DND-41 (cell line): ENCODE data around the gene SLIT1.
A peak's percentile ranks its signal among the peaks of the same experiment; 100 is the strongest.

ENCODE experiments used
- ATAC-seq: fragments of 200-7000 bp; cut with Tn5 transposase; 3 replicates; pipeline ENCODE4 v1.9.1; 2021; ENCODE audit warnings: low read depth; ENCODE audit not compliant: insufficient read depth
- DNase-seq: peaks from one replicate; pipeline ENCODE4 v3.0.0-alpha.2; 2020
- H2AFZ ChIP-seq: 2 replicates; pipeline ENCODE4 v1.6.0; 2012; ENCODE audit warnings: low read depth, low read length
- H3K27ac ChIP-seq: 2 replicates; pipeline ENCODE4 v1.5.1; 2012; ENCODE audit warnings: low read length, inconsistent platforms
- H3K27me3 ChIP-seq: fragments of 200-600 bp; sonication (generic); 2 replicates; pipeline ENCODE4 v1.6.0; 2012; ENCODE audit warnings: low read length, mild to moderate bottlenecking, inconsistent platforms; ENCODE audit not compliant: insufficient read depth, poor library complexity
- H3K36me3 ChIP-seq: 2 replicates; pipeline ENCODE4 v1.5.1; 2012; ENCODE audit warnings: low read length, inconsistent platforms; ENCODE audit not compliant: insufficient read depth
- H3K4me1 ChIP-seq: 2 replicates; pipeline ENCODE4 v1.5.1; 2012; ENCODE audit warnings: mild to moderate bottlenecking, low read length; ENCODE audit not compliant: insufficient read depth
- H3K4me2 ChIP-seq: 2 replicates; pipeline ENCODE4 v1.6.0; 2012; ENCODE audit warnings: mild to moderate bottlenecking, moderate library complexity, low read length, inconsistent platforms; ENCODE audit not compliant: insufficient read depth
- H3K4me3 ChIP-seq, 2 experiments: fragments of 200-600 bp in 1 of 2; shearing (Covaris generic) in 1 of 2; 2 replicates each; pipeline ENCODE4 v1.5.1; 2012 to 2016; ENCODE audit warnings: inconsistent platforms in 2 of 2, low read length in 2 of 2, mild to moderate bottlenecking in 2 of 2, low read depth in 1 of 2, moderate library complexity in 1 of 2
- H3K79me2 ChIP-seq: 2 replicates; pipeline ENCODE4 v1.6.0; 2012; ENCODE audit warnings: low read length, inconsistent platforms; ENCODE audit not compliant: insufficient read depth
- H3K9ac ChIP-seq: 2 replicates; pipeline ENCODE4 v1.6.0; 2012; ENCODE audit warnings: low read depth, mild to moderate bottlenecking, inconsistent platforms, low read length, moderate library complexity
- H3K9me3 ChIP-seq: 2 replicates; pipeline ENCODE4 v1.5.1; 2012; ENCODE audit warnings: low read length, moderate library complexity, mild to moderate bottlenecking, inconsistent platforms; ENCODE audit not compliant: insufficient read depth, severe bottlenecking
- H4K20me1 ChIP-seq: 2 replicates; pipeline ENCODE4 v1.6.0; 2012; ENCODE audit warnings: low read length; ENCODE audit not compliant: insufficient read depth
- EZH2 ChIP-seq: IDR thresholded peaks from 3 replicates; pipeline ENCODE4 v1.6.1; 2012; ENCODE audit warnings: borderline replicate concordance, low read depth, mild to moderate bottlenecking, moderate library complexity, low read length, inconsistent platforms; ENCODE audit not compliant: severe bottlenecking
- TF ChIP-seq, protein P1 (sequence below): IDR thresholded peaks from 2 replicates; pipeline ENCODE4 v1.5.1; 2012; ENCODE audit warnings: borderline replicate concordance, low read length, moderate library complexity, mild to moderate bottlenecking; ENCODE audit not compliant: poor library complexity, severe bottlenecking; ENCODE audit errors: extremely low read depth

SLIT1 gene

DNA sequence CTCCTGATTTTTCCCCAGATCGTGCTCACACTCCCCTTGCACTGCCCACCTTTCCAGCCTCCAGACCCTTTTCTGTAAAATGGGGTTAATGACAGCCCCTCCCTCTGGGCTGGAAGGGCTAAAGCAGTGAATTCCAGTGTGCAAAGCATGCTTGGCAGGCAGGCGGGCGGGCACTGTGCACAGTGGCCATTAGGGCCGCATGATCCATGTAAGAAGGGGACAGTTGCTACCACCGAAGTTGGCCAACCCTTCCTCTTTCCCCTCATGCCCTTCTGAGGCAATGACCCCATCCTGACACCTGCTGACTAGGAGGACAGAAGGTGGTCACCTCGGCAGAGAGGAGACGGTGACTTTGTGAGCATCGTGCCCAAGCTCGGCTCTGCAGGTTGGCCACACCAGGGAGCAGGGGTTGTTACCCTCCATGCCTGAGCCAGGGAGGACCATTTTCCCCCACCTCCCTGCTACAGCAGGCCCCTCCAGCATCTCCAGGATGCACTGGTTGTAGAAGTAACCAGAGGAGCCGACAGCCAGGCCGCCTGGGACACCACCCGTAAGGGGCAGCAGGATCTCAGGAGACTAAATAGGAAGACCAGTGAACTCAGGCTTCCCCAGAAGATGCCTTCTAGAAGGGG, 166.4 kb downstream of the SLIT1 start:
- Histone ChIP-seq H4K20me1 (no peaks in the 10 kb centered on the region), H3K27me3 (no peaks in the 10 kb centered on the region)
- TF ChIP-seq, protein P1, sequence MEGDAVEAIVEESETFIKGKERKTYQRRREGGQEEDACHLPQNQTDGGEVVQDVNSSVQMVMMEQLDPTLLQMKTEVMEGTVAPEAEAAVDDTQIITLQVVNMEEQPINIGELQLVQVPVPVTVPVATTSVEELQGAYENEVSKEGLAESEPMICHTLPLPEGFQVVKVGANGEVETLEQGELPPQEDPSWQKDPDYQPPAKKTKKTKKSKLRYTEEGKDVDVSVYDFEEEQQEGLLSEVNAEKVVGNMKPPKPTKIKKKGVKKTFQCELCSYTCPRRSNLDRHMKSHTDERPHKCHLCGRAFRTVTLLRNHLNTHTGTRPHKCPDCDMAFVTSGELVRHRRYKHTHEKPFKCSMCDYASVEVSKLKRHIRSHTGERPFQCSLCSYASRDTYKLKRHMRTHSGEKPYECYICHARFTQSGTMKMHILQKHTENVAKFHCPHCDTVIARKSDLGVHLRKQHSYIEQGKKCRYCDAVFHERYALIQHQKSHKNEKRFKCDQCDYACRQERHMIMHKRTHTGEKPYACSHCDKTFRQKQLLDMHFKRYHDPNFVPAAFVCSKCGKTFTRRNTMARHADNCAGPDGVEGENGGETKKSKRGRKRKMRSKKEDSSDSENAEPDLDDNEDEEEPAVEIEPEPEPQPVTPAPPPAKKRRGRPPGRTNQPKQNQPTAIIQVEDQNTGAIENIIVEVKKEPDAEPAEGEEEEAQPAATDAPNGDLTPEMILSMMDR, result no peak
- TF ChIP-seq EZH2, result no peak

DNA sequence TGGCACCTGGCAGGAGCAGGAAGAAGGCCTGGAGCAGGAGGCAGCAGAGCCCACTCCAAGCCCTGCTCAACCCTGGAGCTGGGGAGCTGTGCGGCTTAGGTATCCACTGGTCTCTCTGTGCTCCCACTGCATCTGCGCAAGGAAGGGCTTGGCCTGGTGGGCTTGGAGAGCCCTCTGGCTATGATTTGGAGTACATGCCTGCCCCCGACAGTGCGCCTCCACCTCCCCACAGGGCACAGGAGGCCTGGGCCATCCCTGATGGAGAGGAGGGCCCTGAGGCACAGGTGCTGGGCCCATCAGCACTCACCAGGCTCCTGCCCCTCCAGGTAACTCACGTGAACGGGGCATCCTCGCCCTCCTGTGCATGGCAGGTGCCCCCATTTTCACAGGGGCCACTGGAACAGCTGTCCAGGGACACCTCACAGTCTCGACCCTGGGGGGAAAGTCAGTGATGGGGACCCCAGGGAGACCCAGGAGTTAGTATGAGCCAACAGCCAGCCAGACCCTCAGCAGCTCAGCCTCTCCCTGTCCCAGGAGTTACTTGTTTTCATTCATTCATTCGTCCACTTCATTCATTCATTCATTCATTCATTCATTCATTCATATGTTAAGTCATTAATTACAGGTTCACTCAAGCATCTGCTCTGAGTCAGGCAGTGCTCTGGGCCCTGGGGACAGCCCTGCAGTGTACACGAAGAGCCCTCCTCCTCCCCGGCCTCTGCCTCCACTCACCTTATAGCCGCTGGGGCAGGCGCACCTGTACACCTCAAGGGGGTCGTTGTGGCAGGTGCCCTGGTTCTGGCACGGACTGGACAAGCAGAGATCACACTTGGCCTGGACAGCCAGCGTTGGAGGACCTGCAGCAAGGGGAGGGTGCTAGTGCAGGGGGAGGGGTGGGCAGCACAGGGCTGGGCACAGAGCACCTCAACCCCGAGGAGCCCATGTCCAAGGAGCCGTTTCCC, 167.2 kb downstream of the SLIT1 start:
- H3K4me2 ChIP-seq, result no peak overlapping the region
- peaks cover 9% of the 10 kb centered on the region for H3K4me1 ChIP-seq
- H3K79me2 ChIP-seq, result no peaks in the 10 kb centered on the region
- no peak overlapping the region for H3K27ac ChIP-seq
- ATAC-seq (no peak), DNase-seq (no peak)
- no peaks in the 10 kb centered on the region for H3K36me3 ChIP-seq
- H4K20me1 ChIP-seq, result no peaks in the 10 kb centered on the region
- H3K9me3 ChIP-seq, result no peaks in the 10 kb centered on the region
- no peak overlapping the region for H3K9ac ChIP-seq
- no peaks in the 10 kb centered on the region for H3K27me3 ChIP-seq
- TF ChIP-seq, protein P1, result peak; percentile 23
- TF ChIP-seq EZH2, result no peak
- H2AFZ ChIP-seq, result no peak overlapping the region
- no peak overlapping the region for H3K4me3 ChIP-seq

More for the DNA sequence above, 166.4 kb downstream of the SLIT1 start:
- Histone ChIP-seq H3K9ac (no peak overlapping the region), H3K27ac (no peak overlapping the region), H3K4me3 (no peak overlapping the region), H2AFZ (no peak overlapping the region), H3K4me2 (no peak overlapping the region), H3K79me2 (no peaks in the 10 kb centered on the region), H3K4me1 (peaks cover 9% of the 10 kb centered on the region), H3K36me3 (no peaks in the 10 kb centered on the region), H3K9me3 (no peaks in the 10 kb centered on the region)
- ATAC-seq (no peak), DNase-seq (no peak)

DNA sequence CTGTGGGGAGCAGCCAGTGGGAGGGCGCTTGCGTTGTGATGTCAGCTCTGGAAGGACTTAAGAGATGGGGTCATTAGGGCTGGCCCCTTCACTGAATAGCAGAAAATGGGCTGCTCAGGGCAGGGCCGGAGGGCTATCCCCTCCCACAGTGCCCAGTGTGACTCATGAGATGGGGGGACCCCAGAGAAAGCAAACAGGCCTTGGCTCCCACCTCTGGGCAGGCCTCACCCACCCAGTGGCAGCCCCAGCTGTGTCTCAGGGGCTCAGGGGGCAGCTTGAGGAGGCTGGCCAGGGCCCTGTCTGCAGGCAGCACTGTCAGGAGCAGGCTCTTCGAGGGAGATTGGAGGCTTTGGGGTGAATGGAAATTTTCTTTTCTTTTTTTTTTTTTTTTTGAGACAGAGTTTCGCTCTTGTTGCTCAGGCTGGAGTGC, 168.3 kb downstream of the SLIT1 start:
- Histone ChIP-seq H3K9ac (no peak overlapping the region), H4K20me1 (no peaks in the 10 kb centered on the region), H3K27me3 (no peaks in the 10 kb centered on the region), H3K79me2 (no peaks in the 10 kb centered on the region), H3K36me3 (no peaks in the 10 kb centered on the region), H3K4me1 (peaks cover 9% of the 10 kb centered on the region), H3K4me3 (no peak overlapping the region), H3K9me3 (no peaks in the 10 kb centered on the region), H3K27ac (no peak overlapping the region), H2AFZ (no peak overlapping the region), H3K4me2 (no peak overlapping the region)
- ATAC-seq (no peak), DNase-seq (no peak)
- TF ChIP-seq EZH2, result no peak
- TF ChIP-seq, protein P1, result no peak
